Measurements from ENCODE around the gene CRP.
"Not testable (repeated sequence)": the region's sequence is repeated elsewhere in the genome, so short reads cannot be mapped to it uniquely, and the experiment has no call there.

Gene CRP

GRCh38 chr1:159714529-159714928 is at the start of gene CRP:
CRP (minus strand) TSS chr1:159714589; CDS start chr1:159714485, 104 bp downstream.
- H3K4me1 Mint-ChIP-seq (ENCODE audit: low read depth): no peaks in the 10 kb centered on the region
- H3K36me3 Mint-ChIP-seq (ENCODE audit: low read depth): no peaks in the 10 kb centered on the region
- H3K9me3 Mint-ChIP-seq: peaks cover 18% of the 10 kb centered on the region
- no peak within 1 kb of the TSS for H3K27ac Mint-ChIP-seq
- DNase-seq: no peak
- H3K4me3 Mint-ChIP-seq: no peak within 1 kb of the TSS
- peaks cover 37% of the 10 kb centered on the region for H3K27me3 Mint-ChIP-seq

- Mint-ChIP-seq H3K4me1 (ENCODE audit: low read depth) (no peaks in the 10 kb centered on the region), H3K9me3 (no peaks in the 10 kb centered on the region), H3K27ac (no peak overlapping the region), H3K27me3 (peaks cover 14% of the 10 kb centered on the region), H3K36me3 (ENCODE audit: low read depth) (no peaks in the 10 kb centered on the region), H3K4me3 (no peak overlapping the region)
- no peak for DNase-seq
Observed at GRCh38 chr1:159763686-159764085, 49.3 kb upstream of the CRP start.

- no peak overlapping the region for H3K27ac Mint-ChIP-seq
- H3K27me3 Mint-ChIP-seq: peaks cover 14% of the 10 kb centered on the region
- H3K9me3 Mint-ChIP-seq: no peaks in the 10 kb centered on the region
Observed at GRCh38 chr1:159756397-159756796, 42.0 kb upstream of the CRP start.

GRCh38 chr1:159755451-159756007 is 41.1 kb upstream of the CRP start:
- H3K27ac Mint-ChIP-seq: no peak overlapping the region
- H3K27me3 Mint-ChIP-seq: peaks cover 10% of the 10 kb centered on the region
- DNase-seq: no peak
- no peaks in the 10 kb centered on the region for H3K36me3 Mint-ChIP-seq (ENCODE audit: low read depth)
- H3K9me3 Mint-ChIP-seq: no peaks in the 10 kb centered on the region
- H3K4me3 Mint-ChIP-seq: no peak overlapping the region
- no peaks in the 10 kb centered on the region for H3K4me1 Mint-ChIP-seq (ENCODE audit: low read depth)

More at GRCh38 chr1:159756397-159756796, 42.0 kb upstream of the CRP start:
- no peak overlapping the region for H3K4me3 Mint-ChIP-seq
- no peaks in the 10 kb centered on the region for H3K36me3 Mint-ChIP-seq (ENCODE audit: low read depth)
- DNase-seq: no peak
- H3K4me1 Mint-ChIP-seq (ENCODE audit: low read depth): no peaks in the 10 kb centered on the region

GRCh38 chr1:159753386-159753785 is 39.0 kb upstream of the CRP start:
- H3K4me3 Mint-ChIP-seq: no peak overlapping the region
- no peak overlapping the region for H3K27ac Mint-ChIP-seq
- H3K36me3 Mint-ChIP-seq (ENCODE audit: low read depth): no peaks in the 10 kb centered on the region
- no peaks in the 10 kb centered on the region for H3K4me1 Mint-ChIP-seq (ENCODE audit: low read depth)
- H3K9me3 Mint-ChIP-seq: no peaks in the 10 kb centered on the region
- H3K27me3 Mint-ChIP-seq: peaks cover 10% of the 10 kb centered on the region
- DNase-seq: no peak

- Mint-ChIP-seq H3K27ac (no peak overlapping the region), H3K4me3 (no peak overlapping the region), H3K9me3 (no peaks in the 10 kb centered on the region), H3K4me1 (ENCODE audit: low read depth) (no peaks in the 10 kb centered on the region), H3K27me3 (peaks cover 8% of the 10 kb centered on the region), H3K36me3 (ENCODE audit: low read depth) (no peaks in the 10 kb centered on the region)
- no peak for DNase-seq
Observed at GRCh38 chr1:159752135-159752580, 37.8 kb upstream of the CRP start.

GRCh38 chr1:159751031-159751430 is 36.6 kb upstream of the CRP start:
- no peak overlapping the region for H3K27ac Mint-ChIP-seq
- no peaks in the 10 kb centered on the region for H3K36me3 Mint-ChIP-seq (ENCODE audit: low read depth)
- peaks cover 8% of the 10 kb centered on the region for H3K27me3 Mint-ChIP-seq
- H3K4me1 Mint-ChIP-seq (ENCODE audit: low read depth): no peaks in the 10 kb centered on the region
- DNase-seq: no peak
- H3K4me3 Mint-ChIP-seq: no peak overlapping the region
- H3K9me3 Mint-ChIP-seq: no peaks in the 10 kb centered on the region

- Mint-ChIP-seq H3K4me1 (ENCODE audit: low read depth) (no peaks in the 10 kb centered on the region), H3K9me3 (no peaks in the 10 kb centered on the region), H3K27me3 (peaks cover 8% of the 10 kb centered on the region), H3K4me3 (no peak overlapping the region), H3K27ac (no peak overlapping the region), H3K36me3 (ENCODE audit: low read depth) (no peaks in the 10 kb centered on the region)
- DNase-seq: no peak
Observed at GRCh38 chr1:159750621-159751020, 36.2 kb upstream of the CRP start.

- Mint-ChIP-seq H3K27ac (no peak overlapping the region), H3K36me3 (ENCODE audit: low read depth) (no peaks in the 10 kb centered on the region), H3K4me3 (no peak overlapping the region), H3K9me3 (no peaks in the 10 kb centered on the region), H3K27me3 (peaks cover 8% of the 10 kb centered on the region), H3K4me1 (ENCODE audit: low read depth) (no peaks in the 10 kb centered on the region)
- DNase-seq: no peak
Observed at GRCh38 chr1:159749630-159750029, 35.2 kb upstream of the CRP start.

GRCh38 chr1:159748370-159748769 is 34.0 kb upstream of the CRP start:
- Mint-ChIP-seq H3K27ac (no peak overlapping the region), H3K27me3 (peaks cover 6% of the 10 kb centered on the region), H3K36me3 (ENCODE audit: low read depth) (no peaks in the 10 kb centered on the region), H3K4me1 (ENCODE audit: low read depth) (no peaks in the 10 kb centered on the region), H3K4me3 (no peak overlapping the region), H3K9me3 (no peaks in the 10 kb centered on the region)
- no peak for DNase-seq

- Mint-ChIP-seq H3K36me3 (ENCODE audit: low read depth) (no peaks in the 10 kb centered on the region), H3K9me3 (no peaks in the 10 kb centered on the region), H3K27me3 (peaks cover 14% of the 10 kb centered on the region), H3K4me3 (no peak overlapping the region), H3K27ac (no peak overlapping the region), H3K4me1 (ENCODE audit: low read depth) (no peaks in the 10 kb centered on the region)
- DNase-seq: no peak
Observed at GRCh38 chr1:159746666-159747065, 32.3 kb upstream of the CRP start.

GRCh38 chr1:159743651-159744410 is 29.4 kb upstream of the CRP start:
- Mint-ChIP-seq H3K4me3 (no peak overlapping the region), H3K27ac (no peak overlapping the region), H3K4me1 (ENCODE audit: low read depth) (no peaks in the 10 kb centered on the region), H3K36me3 (ENCODE audit: low read depth) (no peaks in the 10 kb centered on the region), H3K27me3 (peaks cover 14% of the 10 kb centered on the region), H3K9me3 (no peaks in the 10 kb centered on the region)
- DNase-seq: no peak

GRCh38 chr1:159737238-159737916 is 23.0 kb upstream of the CRP start:
- DNase-seq: no peak
- Mint-ChIP-seq H3K4me3 (no peak overlapping the region), H3K9me3 (no peaks in the 10 kb centered on the region), H3K27ac (no peak overlapping the region), H3K27me3 (peaks cover 11% of the 10 kb centered on the region), H3K36me3 (ENCODE audit: low read depth) (no peaks in the 10 kb centered on the region), H3K4me1 (ENCODE audit: low read depth) (no peaks in the 10 kb centered on the region)

- not testable (repeated sequence) for H3K27ac Mint-ChIP-seq; H3K4me3 Mint-ChIP-seq; H3K36me3 Mint-ChIP-seq (ENCODE audit: low read depth); DNase-seq; H3K4me1 Mint-ChIP-seq (ENCODE audit: low read depth)
- peaks cover 30% of the 10 kb centered on the region for H3K27me3 Mint-ChIP-seq
- peaks cover 35% of the 10 kb centered on the region for H3K9me3 Mint-ChIP-seq
Observed at GRCh38 chr1:159723188-159723587, 8.8 kb upstream of the CRP start.

GRCh38 chr1:159719990-159720389 is 5.6 kb upstream of the CRP start:
- DNase-seq: no peak
- no peak overlapping the region for H3K27ac Mint-ChIP-seq
- H3K9me3 Mint-ChIP-seq: peaks cover 40% of the 10 kb centered on the region
- H3K27me3 Mint-ChIP-seq: peaks cover 31% of the 10 kb centered on the region
- no peaks in the 10 kb centered on the region for H3K4me1 Mint-ChIP-seq (ENCODE audit: low read depth)
- no peak overlapping the region for H3K4me3 Mint-ChIP-seq
- no peaks in the 10 kb centered on the region for H3K36me3 Mint-ChIP-seq (ENCODE audit: low read depth)
